Fibroblast of lung (primary cell): ENCODE measurements around the gene PRKCA. TPM values are rescaled to one million over a fixed set of nuclear protein-coding genes. Genes with fewer than 3 reads are reported as not detected.

Source experiments
- DNase-seq, 2 donors: peaks; one replicate each; pipeline versions ENCODE4 v3.0.0 to v3.0.0-alpha.2; 2010; ENCODE audit warnings: low read depth in 2 of 2
- H2AFZ ChIP-seq: 2 replicates; pipeline ENCODE4 v1.5.1; 2012; ENCODE audit warnings: low read length, control low read depth, inconsistent platforms
- H3K27ac ChIP-seq: 2 replicates; pipeline ENCODE4 v1.5.1; 2011; ENCODE audit warnings: low read length, control low read depth; ENCODE audit not compliant: insufficient read depth
- H3K27me3 ChIP-seq: 2 replicates; pipeline ENCODE4 v1.5.1; 2011; ENCODE audit warnings: mild to moderate bottlenecking, low read length; ENCODE audit not compliant: control insufficient read depth, insufficient read depth
- H3K36me3 ChIP-seq: 2 replicates; pipeline ENCODE4 v1.5.1; 2011; ENCODE audit warnings: low read length; ENCODE audit not compliant: control insufficient read depth, insufficient read depth
- H3K4me1 ChIP-seq: 2 replicates; pipeline ENCODE4 v1.5.1; 2011; ENCODE audit warnings: low read length; ENCODE audit not compliant: control insufficient read depth, insufficient read depth; ENCODE audit errors: extremely low read depth
- H3K4me2 ChIP-seq: 2 replicates; pipeline ENCODE4 v1.5.1; 2011; ENCODE audit warnings: low read length, control low read depth; ENCODE audit not compliant: insufficient read depth; ENCODE audit errors: extremely low read depth
- H3K4me3 ChIP-seq, 4 experiments: fragments of 200-600 bp in 1 of 4; sonication (generic) in 1 of 4; replicated peaks in 1 of 4; 2 replicates each; pipeline ENCODE4 v1.5.1; 2011 to 2016; ENCODE audit warnings: low read length in 4 of 4, low read depth in 3 of 4, mild to moderate bottlenecking in 3 of 4, control low read depth in 2 of 4, inconsistent platforms in 1 of 4, mixed read lengths in 1 of 4; ENCODE audit not compliant: insufficient read depth in 1 of 4; ENCODE audit errors: control extremely low read depth in 1 of 4
- H3K79me2 ChIP-seq: 2 replicates; pipeline ENCODE4 v1.5.1; 2012; ENCODE audit warnings: mild to moderate bottlenecking, low read length, inconsistent platforms; ENCODE audit not compliant: control insufficient read depth, insufficient read depth
- H3K9ac ChIP-seq: 2 replicates; pipeline ENCODE4 v1.5.1; 2011; ENCODE audit warnings: mild to moderate bottlenecking, low read length, control low read depth; ENCODE audit not compliant: insufficient read depth
- H3K9me3 ChIP-seq: 2 replicates; pipeline ENCODE4 v1.5.1; 2012; ENCODE audit warnings: low read depth, low read length; ENCODE audit not compliant: control insufficient read depth, insufficient read depth
- H4K20me1 ChIP-seq: 2 replicates; pipeline ENCODE4 v1.5.1; 2011; ENCODE audit warnings: low read length; ENCODE audit not compliant: control insufficient read depth, insufficient read depth; ENCODE audit errors: extremely low read depth
- EZH2 ChIP-seq: IDR thresholded peaks from 2 replicates; pipeline ENCODE4 v1.5.1; 2012; ENCODE audit warnings: low read length, control low read depth, mild to moderate bottlenecking; ENCODE audit errors: missing control alignments
- polyA plus RNA-seq, 2 donors: library from polyadenylated mRNA; depleted of rRNA in 1 of 2; stranded (reverse) in 1 of 2; unstranded in 1 of 2; fragments of >200 nt; gene quantifications; 2 replicates each; pipeline ENCODE4 v1.2.1, GENCODE V29; 2011 to 2012; ENCODE audit warnings: missing spikeins in 1 of 2
- total RNA-seq: library from RNA; depleted of rRNA; stranded (reverse); fragments of >200 nt; gene quantifications from 2 replicates; pipeline ENCODE4 v1.2.1, GENCODE V29; 2014
- TF ChIP-seq, protein P1 (sequence below), 2 donors: IDR thresholded peaks in 1 of 2; conservative IDR thresholded peaks in 1 of 2; 1 replicate in 1 of 2; 2 replicates in 1 of 2; pipeline ENCODE4 v1.5.1; 2011 to 2012; ENCODE audit warnings: low read length in 2 of 2, control low read depth in 1 of 2, inconsistent platforms in 1 of 2, low read depth in 1 of 2, mild to moderate bottlenecking in 1 of 2

Gene PRKCA
- total and polyA plus RNA-seq, 2 donors (not counting 1 experiment from before 2014, with no cell fraction given) = 34.0 to 74.2 TPM

DNA sequence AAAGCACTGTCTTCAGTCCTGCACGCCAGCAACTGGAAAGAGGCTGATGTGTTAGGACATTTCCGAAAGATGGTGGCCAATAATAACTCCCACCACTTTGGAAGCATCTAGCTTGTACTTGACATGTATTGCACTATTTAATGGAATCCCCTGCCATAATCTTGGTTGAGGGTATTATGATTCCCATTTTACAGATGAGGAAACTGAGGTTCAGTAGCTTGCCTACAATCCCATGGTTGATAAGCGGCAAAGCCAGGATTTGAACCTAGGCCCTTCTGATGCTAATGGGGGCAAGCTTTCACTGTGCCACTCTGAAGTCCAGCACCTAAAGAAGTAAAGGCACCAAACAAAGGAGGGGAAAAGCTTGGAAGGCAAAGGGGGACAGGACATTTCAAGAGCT lies 540.5 kb downstream of the PRKCA start:
- no peak overlapping the region for H3K4me2 ChIP-seq
- H3K9ac ChIP-seq = no peak overlapping the region
- no peaks in the 10 kb centered on the region for H3K79me2 ChIP-seq
- H2AFZ ChIP-seq = no peak overlapping the region
- no peaks in the 10 kb centered on the region for H4K20me1 ChIP-seq
- peaks cover 4% of the 10 kb centered on the region for H3K27me3 ChIP-seq
- no peaks in the 10 kb centered on the region for H3K9me3 ChIP-seq
- TF ChIP-seq, protein P1, sequence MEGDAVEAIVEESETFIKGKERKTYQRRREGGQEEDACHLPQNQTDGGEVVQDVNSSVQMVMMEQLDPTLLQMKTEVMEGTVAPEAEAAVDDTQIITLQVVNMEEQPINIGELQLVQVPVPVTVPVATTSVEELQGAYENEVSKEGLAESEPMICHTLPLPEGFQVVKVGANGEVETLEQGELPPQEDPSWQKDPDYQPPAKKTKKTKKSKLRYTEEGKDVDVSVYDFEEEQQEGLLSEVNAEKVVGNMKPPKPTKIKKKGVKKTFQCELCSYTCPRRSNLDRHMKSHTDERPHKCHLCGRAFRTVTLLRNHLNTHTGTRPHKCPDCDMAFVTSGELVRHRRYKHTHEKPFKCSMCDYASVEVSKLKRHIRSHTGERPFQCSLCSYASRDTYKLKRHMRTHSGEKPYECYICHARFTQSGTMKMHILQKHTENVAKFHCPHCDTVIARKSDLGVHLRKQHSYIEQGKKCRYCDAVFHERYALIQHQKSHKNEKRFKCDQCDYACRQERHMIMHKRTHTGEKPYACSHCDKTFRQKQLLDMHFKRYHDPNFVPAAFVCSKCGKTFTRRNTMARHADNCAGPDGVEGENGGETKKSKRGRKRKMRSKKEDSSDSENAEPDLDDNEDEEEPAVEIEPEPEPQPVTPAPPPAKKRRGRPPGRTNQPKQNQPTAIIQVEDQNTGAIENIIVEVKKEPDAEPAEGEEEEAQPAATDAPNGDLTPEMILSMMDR (conservative IDR thresholded peaks at IDR 0.05 in 1 of 2, IDR thresholded peaks at IDR 0.05 in 1 of 2; ENCODE audit: low read depth in 1 of 2, low read length in 2 of 2) = no peak
- no peak for TF ChIP-seq EZH2
- no peak overlapping the region for H3K27ac ChIP-seq
- H3K4me3 ChIP-seq = no peak overlapping the region
- no peaks in the 10 kb centered on the region for H3K36me3 ChIP-seq
- no peaks in the 10 kb centered on the region for H3K4me1 ChIP-seq
- no peak for DNase-seq

DNA sequence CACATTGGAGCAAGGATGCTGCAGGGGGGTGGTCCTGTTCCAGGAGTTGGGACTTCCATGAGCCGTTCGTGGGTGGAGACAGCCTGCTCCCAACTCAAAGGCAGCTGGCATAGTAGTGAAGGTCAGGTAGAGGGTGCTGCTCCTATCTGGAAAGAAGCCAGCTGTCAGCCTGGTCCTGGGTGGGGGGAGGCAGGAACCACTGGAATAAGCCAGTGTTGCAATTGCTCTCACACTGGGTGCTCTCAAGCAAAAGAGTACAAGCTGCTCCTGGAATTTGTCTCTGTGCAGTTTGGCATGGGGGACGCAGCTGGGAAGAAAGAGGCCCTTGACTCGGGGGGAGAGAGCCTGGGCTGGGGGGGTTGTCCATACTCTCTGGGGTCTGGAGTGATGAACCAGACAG lies 541.2 kb downstream of the PRKCA start:
- Histone ChIP-seq H3K4me3 (no peak overlapping the region), H3K27ac (no peak overlapping the region), H3K4me2 (no peak overlapping the region), H3K36me3 (no peaks in the 10 kb centered on the region), H3K4me1 (no peaks in the 10 kb centered on the region), H4K20me1 (no peaks in the 10 kb centered on the region), H3K9ac (no peak overlapping the region), H3K27me3 (peaks cover 4% of the 10 kb centered on the region), H3K79me2 (no peaks in the 10 kb centered on the region), H2AFZ (no peak overlapping the region), H3K9me3 (no peaks in the 10 kb centered on the region)
- DNase-seq = no peak
- TF ChIP-seq, protein P1 (conservative IDR thresholded peaks at IDR 0.05 in 1 of 2, IDR thresholded peaks at IDR 0.05 in 1 of 2; ENCODE audit: low read depth in 1 of 2, low read length in 2 of 2) = no peak
- no peak for TF ChIP-seq EZH2

DNA sequence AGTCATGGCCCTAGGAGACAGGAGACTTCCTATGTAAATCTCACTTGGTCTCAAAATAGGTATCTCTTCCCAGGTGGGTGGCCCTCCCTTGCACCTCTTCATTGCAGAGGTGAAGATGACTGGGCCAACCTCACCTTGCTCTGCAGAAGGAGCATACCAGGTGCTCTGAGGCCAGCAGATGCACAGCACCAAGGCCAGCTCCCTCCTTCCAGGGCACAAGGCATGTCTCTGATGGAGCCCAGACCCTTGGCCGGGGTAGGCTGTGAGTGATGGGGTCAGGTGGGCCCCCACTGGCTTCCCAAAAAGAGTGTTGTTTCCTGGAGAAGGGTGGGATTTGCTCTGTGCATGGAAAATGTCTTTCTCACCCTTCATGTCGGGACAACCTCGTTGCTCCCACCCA lies 545.3 kb downstream of the PRKCA start:
- no peaks in the 10 kb centered on the region for H3K79me2 ChIP-seq
- no peak overlapping the region for H3K4me2 ChIP-seq
- no peak for DNase-seq
- H3K4me1 ChIP-seq = no peaks in the 10 kb centered on the region
- TF ChIP-seq, protein P1 (conservative IDR thresholded peaks at IDR 0.05 in 1 of 2, IDR thresholded peaks at IDR 0.05 in 1 of 2; ENCODE audit: low read depth in 1 of 2, low read length in 2 of 2) = no peak
- TF ChIP-seq EZH2 = no peak
- no peaks in the 10 kb centered on the region for H3K36me3 ChIP-seq
- H3K9me3 ChIP-seq = no peaks in the 10 kb centered on the region
- no peak overlapping the region for H3K4me3 ChIP-seq
- H3K27me3 ChIP-seq = no peaks in the 10 kb centered on the region
- no peaks in the 10 kb centered on the region for H4K20me1 ChIP-seq
- H3K27ac ChIP-seq = no peak overlapping the region
- H3K9ac ChIP-seq = no peak overlapping the region
- no peak overlapping the region for H2AFZ ChIP-seq
